ENCODE data around the gene TLR8. TPM values are rescaled to one million over a fixed set of nuclear protein-coding genes. Genes with fewer than 3 reads are reported as not detected.

Gene TLR8
- total and polyA plus RNA-seq, 10 of the 15 experiments (the other 5 are each of a cell fraction or from before 2014, with no cell fraction given): 0.04 TPM; not detected in 9

GRCh38 chrX:12949927-12950656, 43.7 kb downstream of the TLR8 start (continued):
- TF ChIP-seq ZBTB4 (CRISPR knock-in tag; IDR thresholded peaks at IDR 0.05) (peak; percentile 88; the same call in 1 of the 2 replicates), HDAC6 (IDR thresholded peaks at IDR 0.05; ENCODE audit: unreplicated experiment) (peak; percentile 73), EP300 (IDR thresholded peaks at IDR 0.05; ENCODE audit: borderline replicate concordance in 1 of 2, control insufficient read depth in 1 of 2, low read depth in 2 of 2, low read length in 2 of 2) (peak; percentile 90 to 92), ZNF384 (IDR thresholded peaks at IDR 0.05; ENCODE audit: borderline replicate concordance, low read depth, low read length) (no peak), POLR2AphosphoS5 (IDR thresholded peaks at IDR 0.05; ENCODE audit: low read length) (peak; percentile 99), POLR2A (IDR thresholded peaks at IDR 0.05; ENCODE audit: low read depth, low read length) (peak; percentile 84), NKRF (conservative IDR thresholded peaks at IDR 0.05) (0 out of 2 replicates have a peak, but pooled peaks have one; percentile 46), ZSCAN29 (IDR thresholded peaks at IDR 0.05) (0 out of 2 replicates have a peak, but pooled peaks have one; percentile 35), POU2F2 (IDR thresholded peaks at IDR 0.05; ENCODE audit: borderline replicate concordance, low read depth, low read length) (peak; percentile 69; the same call in 1 of the 3 replicates), HCFC1 (IDR thresholded peaks at IDR 0.05; ENCODE audit: low read length) (peak; percentile 36; the same call in 1 of the 2 replicates), ATF3 (IDR thresholded peaks at IDR 0.05; ENCODE audit: borderline replicate concordance, extremely low read depth, low read depth, low read length) (peak; percentile 60; the same call in 1 of the 2 replicates), EED (IDR thresholded peaks at IDR 0.05; ENCODE audit: low read depth) (peak; percentile 85), FOXM1 (IDR thresholded peaks at IDR 0.05; ENCODE audit: low read depth, low read length) (no peak), TCF7 (IDR thresholded peaks at IDR 0.05; ENCODE audit: borderline replicate concordance) (no peak), NBN (IDR thresholded peaks at IDR 0.05) (peak; percentile 79), CTCF (IDR thresholded peaks at IDR 0.05 in 2 of 3, conservative IDR thresholded peaks at IDR 0.05 in 1 of 3; ENCODE audit: control insufficient read depth in 2 of 3, extremely low read depth in 1 of 3, insufficient read depth in 1 of 3, low read depth in 3 of 3, low read length in 3 of 3) (0 out of 6 replicates have a peak, but pooled peaks of 1 of the 3 experiments have one; percentile 3), MTA2 (IDR thresholded peaks at IDR 0.05; ENCODE audit: low read depth) (peak; percentile 73), RAD51 (IDR thresholded peaks at IDR 0.05) (peak; percentile 100), USF2 (IDR thresholded peaks at IDR 0.05; ENCODE audit: borderline replicate concordance, low read depth, low read length) (peak; percentile 98), JUNB (IDR thresholded peaks at IDR 0.05) (peak; percentile 43; the same call in 1 of the 2 replicates)
